Spleen (tissue), 7 donors: Measurements from ENCODE around the gene C10orf90.

ENCODE experiments used
- CTCF ChIP-seq, 11 experiments: fragments of 200-600 bp in 7 of 11; fragments of 450-650 bp in 4 of 11; sonication (generic) in 4 of 11; IDR thresholded peaks in 8 of 11; conservative IDR thresholded peaks in 3 of 11; 1 replicate in 7 of 11; 2 replicates in 4 of 11; pipeline versions ENCODE4 v1.4.0 to v1.8.0; 2016 to 2021; ENCODE audit warnings: antibody characterized with exemption in 11 of 11, inconsistent platforms in 4 of 11, mild to moderate bottlenecking in 1 of 11
- POLR2A ChIP-seq, 3 donors: fragments of 450-650 bp; IDR thresholded peaks; one replicate each; pipeline ENCODE4 v1.5.1; 2017; ENCODE audit warnings: antibody characterized with exemption in 3 of 3, mild to moderate bottlenecking in 1 of 3
- donor health status: DM: no; HTN: no; CAD: no; lungs with moderate emphysema.
- donor health status: DM: no; HTN: no; CAD: no.
- donor health status: DM: no; HTN: no; CAD: no.

GRCh38 chr10:126519185-126519584 is 151.3 kb downstream of the C10orf90 start:
- TF ChIP-seq CTCF (IDR thresholded peaks at IDR 0.05 in 8 of 11, conservative IDR thresholded peaks at IDR 0.05 in 3 of 11), result no peak
- TF ChIP-seq POLR2A (IDR thresholded peaks at IDR 0.05), result no peak
